ENCODE measurements around the gene IRF9. TPM values are rescaled to one million over a fixed set of nuclear protein-coding genes. Genes with fewer than 3 reads are reported as not detected.

IRF9 gene
- total and polyA plus RNA-seq, 2 of the 13 experiments (the other 11 are each of a cell fraction or from before 2014, with no cell fraction given): 14.9 to 49.7 TPM

- TF ChIP-seq ZIK1 (CRISPR knock-in tag; IDR thresholded peaks at IDR 0.05; ENCODE audit: borderline replicate concordance, low read depth) (peak; percentile 87), ZNF34 (CRISPR knock-in tag; IDR thresholded peaks at IDR 0.05; ENCODE audit: borderline replicate concordance) (peak; percentile 88; the same call in 1 of the 2 replicates), KDM3A (CRISPR knock-in tag; IDR thresholded peaks at IDR 0.05; ENCODE audit: low read depth) (peak; percentile 91), CBX1 (IDR thresholded peaks at IDR 0.05; ENCODE audit: low read depth) (peak; percentile 87), ELK4 (CRISPR knock-in tag; IDR thresholded peaks at IDR 0.05; ENCODE audit: borderline replicate concordance) (no peak; the same call in 1 of the 2 replicates), PITX1 (CRISPR knock-in tag; IDR thresholded peaks at IDR 0.05) (peak; percentile 84), ZSCAN20 (CRISPR knock-in tag; IDR thresholded peaks at IDR 0.05; ENCODE audit: borderline replicate concordance) (peak; percentile 87), ZBTB3 (CRISPR knock-in tag; IDR thresholded peaks at IDR 0.05; ENCODE audit: borderline replicate concordance, low read depth) (peak; percentile 94), ZNF3 (CRISPR knock-in tag; IDR thresholded peaks at IDR 0.05) (peak; percentile 35; the same call in 1 of the 2 replicates), YY1 (IDR thresholded peaks at IDR 0.05; ENCODE audit: insufficient read depth, insufficient replicate concordance, low read depth, low read length) (peak; percentile 72), ZNF614 (CRISPR knock-in tag; IDR thresholded peaks at IDR 0.05; ENCODE audit: borderline replicate concordance) (peak; percentile 95), ZNF703 (CRISPR knock-in tag; IDR thresholded peaks at IDR 0.05; ENCODE audit: borderline replicate concordance) (no peak), ZNF496 (CRISPR knock-in tag; IDR thresholded peaks at IDR 0.05; ENCODE audit: insufficient replicate concordance) (no peak), ZNF816 (CRISPR knock-in tag; IDR thresholded peaks at IDR 0.05; ENCODE audit: borderline replicate concordance) (no peak), THAP9 (CRISPR knock-in tag; IDR thresholded peaks at IDR 0.05; ENCODE audit: borderline replicate concordance) (peak; percentile 93), PAXIP1 (CRISPR knock-in tag; conservative IDR thresholded peaks at IDR 0.05) (peak; percentile 73), POGK (CRISPR knock-in tag; conservative IDR thresholded peaks at IDR 0.05) (peak; percentile 99)
These were observed 19.8 kb upstream of the IRF9 start, which contains the start of gene EMC9 (continued) for GRCh38 chr14:24141097-24141880.

Data from HepG2 (cell line).